ENCODE data around the gene PAMR1.

- no peak for TF ChIP-seq USF1 (IDR thresholded peaks at IDR 0.05)
- TF ChIP-seq TAF1 (IDR thresholded peaks at IDR 0.05; ENCODE audit: low read depth): no peak
Measured at GRCh38 chr11:35483131-35483820, 42.1 kb downstream of the PAMR1 start.
